HUES6 (cell line): ENCODE measurements around the gene LATS1.
"Not testable (repeated sequence)": the region's sequence is repeated elsewhere in the genome, so short reads cannot be mapped to it uniquely, and the experiment has no call there.

Source experiments
- H3K27ac ChIP-seq: 2 replicates; pipeline ENCODE4 v1.7.0; 2013; ENCODE audit warnings: low read depth, mild to moderate bottlenecking, low read length, inconsistent platforms
- H3K27me3 ChIP-seq: 2 replicates; pipeline ENCODE4 v1.6.1; 2013; ENCODE audit warnings: low read length; ENCODE audit not compliant: control insufficient read depth, insufficient read depth
- H3K36me3 ChIP-seq: 2 replicates; pipeline ENCODE4 v1.6.1; 2013; ENCODE audit warnings: low read length; ENCODE audit not compliant: control insufficient read depth, insufficient read depth
- H3K4me1 ChIP-seq: 2 replicates; pipeline ENCODE4 v1.6.1; 2013; ENCODE audit warnings: low read length; ENCODE audit not compliant: control insufficient read depth, insufficient read depth
- H3K4me3 ChIP-seq: 2 replicates; pipeline ENCODE4 v1.5.1; 2013; ENCODE audit warnings: low read depth, low read length
- H3K9ac ChIP-seq: one replicate; pipeline ENCODE4 v1.6.1; 2013; ENCODE audit warnings: mild to moderate bottlenecking, low read length
- H3K9me3 ChIP-seq: 2 replicates; pipeline ENCODE4 v1.6.1; 2013; ENCODE audit warnings: low read depth, low read length; ENCODE audit not compliant: control insufficient read depth, insufficient read depth

Gene LATS1

GRCh38 chr6:149698175-149698574, 19.7 kb downstream of the LATS1 start:
- H3K9me3 ChIP-seq, result no peaks in the 10 kb centered on the region
- peaks cover 37% of the 10 kb centered on the region for H3K36me3 ChIP-seq
- no peaks in the 10 kb centered on the region for H3K27me3 ChIP-seq
- H3K4me3 ChIP-seq, result no peak overlapping the region
- no peak overlapping the region for H3K27ac ChIP-seq
- H3K4me1 ChIP-seq, result peaks cover 15% of the 10 kb centered on the region
- H3K9ac ChIP-seq, result no peak overlapping the region

GRCh38 chr6:149696901-149697300, 21.0 kb downstream of the LATS1 start:
- Histone ChIP-seq H3K9ac (no peak overlapping the region), H3K4me1 (peaks cover 11% of the 10 kb centered on the region), H3K27me3 (no peaks in the 10 kb centered on the region), H3K9me3 (no peaks in the 10 kb centered on the region), H3K27ac (no peak overlapping the region), H3K36me3 (peaks cover 44% of the 10 kb centered on the region), H3K4me3 (no peak overlapping the region)

- H3K4me1 ChIP-seq, result no peaks in the 10 kb centered on the region
- H3K27me3 ChIP-seq, result no peaks in the 10 kb centered on the region
- no peak overlapping the region for H3K27ac ChIP-seq
- peaks cover 54% of the 10 kb centered on the region for H3K36me3 ChIP-seq
- no peak overlapping the region for H3K9ac ChIP-seq
- no peaks in the 10 kb centered on the region for H3K9me3 ChIP-seq
- H3K4me3 ChIP-seq, result no peak overlapping the region
These were observed 23.0 kb downstream of the LATS1 start for GRCh38 chr6:149694921-149695320.

- H3K4me3 ChIP-seq, result no peak overlapping the region
- H3K4me1 ChIP-seq, result no peaks in the 10 kb centered on the region
- H3K27ac ChIP-seq, result no peak overlapping the region
- no peak overlapping the region for H3K9ac ChIP-seq
- H3K9me3 ChIP-seq, result no peaks in the 10 kb centered on the region
- no peaks in the 10 kb centered on the region for H3K27me3 ChIP-seq
- peaks cover 46% of the 10 kb centered on the region for H3K36me3 ChIP-seq
These were observed 26.7 kb downstream of the LATS1 start for GRCh38 chr6:149691201-149691600.

GRCh38 chr6:149686230-149686629, 31.7 kb downstream of the LATS1 start:
- H3K27me3 ChIP-seq, result no peaks in the 10 kb centered on the region
- no peaks in the 10 kb centered on the region for H3K4me1 ChIP-seq
- H3K27ac ChIP-seq, result no peak overlapping the region
- H3K9ac ChIP-seq, result no peak overlapping the region
- no peak overlapping the region for H3K4me3 ChIP-seq
- peaks cover 37% of the 10 kb centered on the region for H3K36me3 ChIP-seq
- H3K9me3 ChIP-seq, result no peaks in the 10 kb centered on the region

- no peak overlapping the region for H3K27ac ChIP-seq
- no peak overlapping the region for H3K9ac ChIP-seq
- no peaks in the 10 kb centered on the region for H3K4me1 ChIP-seq
- peaks cover 36% of the 10 kb centered on the region for H3K36me3 ChIP-seq
- no peak overlapping the region for H3K4me3 ChIP-seq
- H3K9me3 ChIP-seq, result no peaks in the 10 kb centered on the region
- no peaks in the 10 kb centered on the region for H3K27me3 ChIP-seq
These were observed 34.5 kb downstream of the LATS1 start for GRCh38 chr6:149683256-149683859.

GRCh38 chr6:149681845-149682244, 36.1 kb downstream of the LATS1 start:
- not testable (repeated sequence) for H3K9ac ChIP-seq, H3K4me1 ChIP-seq, H3K9me3 ChIP-seq, H3K27me3 ChIP-seq, H3K4me3 ChIP-seq, H3K27ac ChIP-seq
- H3K36me3 ChIP-seq, result peaks cover 44% of the 10 kb centered on the region

GRCh38 chr6:149681209-149681608, 36.7 kb downstream of the LATS1 start:
- no peak overlapping the region for H3K27ac ChIP-seq

GRCh38 chr6:149680503-149680902, 37.4 kb downstream of the LATS1 start:
- Histone ChIP-seq H3K36me3 (peaks cover 56% of the 10 kb centered on the region), H3K9ac (no peak overlapping the region), H3K27ac (no peak overlapping the region), H3K27me3 (no peaks in the 10 kb centered on the region), H3K4me3 (no peak overlapping the region), H3K4me1 (no peaks in the 10 kb centered on the region), H3K9me3 (no peaks in the 10 kb centered on the region)

More at GRCh38 chr6:149681209-149681608, 36.7 kb downstream of the LATS1 start:
- Histone ChIP-seq H3K27me3 (no peaks in the 10 kb centered on the region), H3K36me3 (peaks cover 49% of the 10 kb centered on the region), H3K9ac (no peak overlapping the region), H3K9me3 (no peaks in the 10 kb centered on the region), H3K4me3 (no peak overlapping the region), H3K4me1 (no peaks in the 10 kb centered on the region)

GRCh38 chr6:149672265-149672664, 45.6 kb downstream of the LATS1 start:
- not testable (repeated sequence) for H3K9me3 ChIP-seq, H3K9ac ChIP-seq, H3K4me1 ChIP-seq, H3K27me3 ChIP-seq, H3K27ac ChIP-seq, H3K4me3 ChIP-seq
- H3K36me3 ChIP-seq, result peaks cover 79% of the 10 kb centered on the region

GRCh38 chr6:149660028-149660427, 57.9 kb downstream of the LATS1 start:
- H3K4me1 ChIP-seq, result no peaks in the 10 kb centered on the region
- H3K27me3 ChIP-seq, result no peaks in the 10 kb centered on the region
- H3K9ac ChIP-seq, result no peak overlapping the region
- H3K36me3 ChIP-seq, result peaks cover 39% of the 10 kb centered on the region
- H3K9me3 ChIP-seq, result no peaks in the 10 kb centered on the region
- no peak overlapping the region for H3K27ac ChIP-seq
- no peak overlapping the region for H3K4me3 ChIP-seq

GRCh38 chr6:149657441-149657840, 60.5 kb downstream of the LATS1 start:
- no peak overlapping the region for H3K9ac ChIP-seq
- H3K27me3 ChIP-seq, result no peaks in the 10 kb centered on the region

More at GRCh38 chr6:149657441-149657840, 60.5 kb downstream of the LATS1 start:
- Histone ChIP-seq H3K4me1 (no peaks in the 10 kb centered on the region), H3K9me3 (no peaks in the 10 kb centered on the region), H3K36me3 (peaks cover 21% of the 10 kb centered on the region), H3K27ac (no peak overlapping the region), H3K4me3 (no peak overlapping the region)
